Choroid plexus epithelial cell (primary cell): ENCODE measurements around the gene EDC4.

Experiments
- DNase-seq: peaks from one replicate; pipeline ENCODE4 v3.0.0-alpha.2; 2010; ENCODE audit warnings: low read depth
- H3K4me3 ChIP-seq: 2 replicates; pipeline ENCODE4 v1.5.1; 2011; ENCODE audit warnings: low read depth, mild to moderate bottlenecking, control low read depth, low read length, moderate library complexity
- TF ChIP-seq, protein P1 (sequence below): conservative IDR thresholded peaks from 2 replicates; pipeline ENCODE4 v1.5.1; 2011; ENCODE audit warnings: low read depth, mild to moderate bottlenecking, control low read depth, inconsistent platforms, low read length, moderate library complexity

Gene EDC4

DNA sequence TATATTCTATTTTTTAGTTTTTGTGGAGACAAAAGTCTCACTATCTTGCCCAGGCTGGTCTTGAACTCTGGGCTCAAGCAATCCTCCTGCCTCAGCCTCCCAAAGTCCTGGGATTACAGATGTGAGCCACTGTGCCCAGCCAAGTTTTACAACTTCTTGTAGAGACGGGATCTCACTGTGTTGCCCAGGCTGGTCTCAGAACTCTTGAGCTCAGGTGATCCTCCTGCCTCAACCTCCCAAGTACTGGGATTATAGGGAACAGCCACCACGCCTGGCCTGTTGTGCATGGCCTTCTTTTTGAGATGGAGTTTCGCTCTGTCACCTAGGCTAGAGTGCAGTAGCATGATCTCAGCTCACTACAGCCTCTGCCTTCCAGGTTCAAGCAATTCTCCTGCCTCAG, 19.2 kb upstream of the EDC4 start:
- DNase-seq, result no peak
- H3K4me3 ChIP-seq, result no peak overlapping the region
- TF ChIP-seq, protein P1, sequence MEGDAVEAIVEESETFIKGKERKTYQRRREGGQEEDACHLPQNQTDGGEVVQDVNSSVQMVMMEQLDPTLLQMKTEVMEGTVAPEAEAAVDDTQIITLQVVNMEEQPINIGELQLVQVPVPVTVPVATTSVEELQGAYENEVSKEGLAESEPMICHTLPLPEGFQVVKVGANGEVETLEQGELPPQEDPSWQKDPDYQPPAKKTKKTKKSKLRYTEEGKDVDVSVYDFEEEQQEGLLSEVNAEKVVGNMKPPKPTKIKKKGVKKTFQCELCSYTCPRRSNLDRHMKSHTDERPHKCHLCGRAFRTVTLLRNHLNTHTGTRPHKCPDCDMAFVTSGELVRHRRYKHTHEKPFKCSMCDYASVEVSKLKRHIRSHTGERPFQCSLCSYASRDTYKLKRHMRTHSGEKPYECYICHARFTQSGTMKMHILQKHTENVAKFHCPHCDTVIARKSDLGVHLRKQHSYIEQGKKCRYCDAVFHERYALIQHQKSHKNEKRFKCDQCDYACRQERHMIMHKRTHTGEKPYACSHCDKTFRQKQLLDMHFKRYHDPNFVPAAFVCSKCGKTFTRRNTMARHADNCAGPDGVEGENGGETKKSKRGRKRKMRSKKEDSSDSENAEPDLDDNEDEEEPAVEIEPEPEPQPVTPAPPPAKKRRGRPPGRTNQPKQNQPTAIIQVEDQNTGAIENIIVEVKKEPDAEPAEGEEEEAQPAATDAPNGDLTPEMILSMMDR, result no peak

DNA sequence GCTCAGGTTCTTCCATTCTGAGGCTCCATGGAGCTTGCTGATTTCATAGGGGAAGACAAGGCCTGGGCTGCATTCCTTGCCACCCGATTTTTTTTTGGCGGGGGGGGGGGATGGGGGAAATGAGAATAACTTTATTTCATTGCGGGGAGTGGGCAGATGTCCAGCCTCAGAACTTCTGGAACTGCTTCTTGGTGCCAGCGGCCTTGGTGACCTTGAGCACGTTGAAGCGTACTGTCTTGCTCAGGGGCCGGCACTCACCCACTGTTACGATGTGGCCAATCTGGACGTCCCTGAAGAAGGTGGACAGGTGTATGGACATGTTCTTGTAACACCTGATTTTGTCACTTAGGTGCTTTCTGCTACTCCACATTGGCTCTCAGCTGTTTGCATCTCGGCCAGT, 17.1 kb upstream of the EDC4 start:
- H3K4me3 ChIP-seq, result no peak overlapping the region
- TF ChIP-seq, protein P1, result no peak
- DNase-seq, result no peak

DNA sequence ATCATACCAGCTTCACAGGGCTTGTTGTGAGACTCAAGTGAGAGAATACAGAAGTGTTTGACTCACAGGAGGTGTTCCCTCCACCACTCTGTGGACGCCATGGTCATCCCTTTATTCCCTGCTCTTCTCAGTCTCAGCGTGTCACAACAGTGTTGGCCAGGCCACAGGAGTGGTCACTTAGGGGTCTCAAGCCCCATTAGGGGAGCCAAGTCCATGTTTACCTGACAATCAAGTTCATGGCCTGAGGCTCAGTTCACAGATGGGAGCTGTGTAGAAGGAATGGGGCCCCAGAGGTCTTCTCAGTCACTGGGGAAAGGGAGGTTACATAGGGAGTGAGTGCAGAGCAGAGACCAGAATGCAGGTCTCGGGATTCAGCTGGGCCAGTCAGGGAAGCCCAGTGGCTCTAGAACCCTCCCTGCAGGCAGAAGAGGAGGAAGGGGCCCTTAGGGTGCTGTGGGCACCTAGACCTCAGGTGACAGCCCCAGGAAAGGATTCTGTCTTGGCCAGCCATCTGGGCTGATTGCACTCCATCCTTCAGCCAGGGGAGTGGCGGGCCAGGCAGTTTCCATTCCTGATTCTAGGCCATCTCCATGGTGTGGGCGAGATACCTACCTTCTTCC, 15.8 kb upstream of the EDC4 start:
- no peak overlapping the region for H3K4me3 ChIP-seq
- TF ChIP-seq, protein P1, result no peak
- no peak for DNase-seq

DNA sequence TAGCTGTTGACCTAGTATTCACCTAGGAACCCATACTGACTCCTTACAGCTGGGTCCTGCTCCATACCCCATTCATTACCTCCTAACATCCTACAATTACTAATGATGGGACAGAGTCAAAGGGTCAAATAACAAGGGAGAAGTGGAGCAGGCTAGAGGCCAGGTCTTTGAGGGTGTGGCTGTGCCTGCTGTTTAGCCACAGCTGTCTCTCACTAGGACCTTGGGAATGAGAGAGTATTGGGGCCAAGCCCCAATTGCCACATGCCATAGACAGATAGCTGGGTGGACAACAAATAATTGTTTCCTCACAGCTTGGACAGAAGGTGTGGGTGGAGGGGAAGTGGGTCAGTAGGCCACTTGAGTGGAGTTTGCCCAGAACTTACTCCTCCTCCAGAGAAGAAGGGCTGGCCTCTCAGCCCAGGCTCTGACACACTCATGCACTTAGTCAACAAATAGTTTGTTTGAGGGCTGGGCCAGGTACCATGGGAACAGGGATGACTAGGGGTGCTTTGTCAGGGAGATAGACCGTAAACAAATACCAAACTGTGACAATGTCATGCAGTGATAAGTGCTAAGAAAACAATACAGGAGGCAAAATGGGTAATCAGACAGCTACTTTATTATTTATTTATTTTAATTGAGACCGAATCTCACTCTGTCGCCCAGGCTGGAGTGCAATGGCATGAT, 15.2 kb upstream of the EDC4 start:
- no peak overlapping the region for H3K4me3 ChIP-seq
- TF ChIP-seq, protein P1, result no peak
- peak; percentile 95 for DNase-seq

DNA sequence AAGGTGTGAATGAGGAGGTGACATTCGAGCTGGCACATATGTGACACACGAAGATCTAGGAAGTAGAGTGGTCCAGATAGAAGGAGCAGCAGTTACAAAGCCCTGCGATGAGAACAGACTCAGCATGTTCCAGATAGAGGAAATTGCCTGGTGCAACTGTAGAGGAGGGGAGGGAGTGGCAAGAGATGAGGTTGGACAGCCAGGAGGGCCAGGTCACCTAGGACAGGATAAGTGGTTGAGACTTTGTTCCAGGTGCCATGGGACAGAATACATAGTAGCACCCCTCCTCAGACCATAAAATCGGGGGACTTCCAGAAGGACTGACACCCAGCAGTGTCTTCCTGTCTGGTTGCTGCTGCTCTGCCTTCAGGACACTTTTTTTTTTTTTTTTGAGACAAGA, 14.4 kb upstream of the EDC4 start:
- H3K4me3 ChIP-seq, result no peak overlapping the region
- TF ChIP-seq, protein P1, result no peak
- no peak for DNase-seq

DNA sequence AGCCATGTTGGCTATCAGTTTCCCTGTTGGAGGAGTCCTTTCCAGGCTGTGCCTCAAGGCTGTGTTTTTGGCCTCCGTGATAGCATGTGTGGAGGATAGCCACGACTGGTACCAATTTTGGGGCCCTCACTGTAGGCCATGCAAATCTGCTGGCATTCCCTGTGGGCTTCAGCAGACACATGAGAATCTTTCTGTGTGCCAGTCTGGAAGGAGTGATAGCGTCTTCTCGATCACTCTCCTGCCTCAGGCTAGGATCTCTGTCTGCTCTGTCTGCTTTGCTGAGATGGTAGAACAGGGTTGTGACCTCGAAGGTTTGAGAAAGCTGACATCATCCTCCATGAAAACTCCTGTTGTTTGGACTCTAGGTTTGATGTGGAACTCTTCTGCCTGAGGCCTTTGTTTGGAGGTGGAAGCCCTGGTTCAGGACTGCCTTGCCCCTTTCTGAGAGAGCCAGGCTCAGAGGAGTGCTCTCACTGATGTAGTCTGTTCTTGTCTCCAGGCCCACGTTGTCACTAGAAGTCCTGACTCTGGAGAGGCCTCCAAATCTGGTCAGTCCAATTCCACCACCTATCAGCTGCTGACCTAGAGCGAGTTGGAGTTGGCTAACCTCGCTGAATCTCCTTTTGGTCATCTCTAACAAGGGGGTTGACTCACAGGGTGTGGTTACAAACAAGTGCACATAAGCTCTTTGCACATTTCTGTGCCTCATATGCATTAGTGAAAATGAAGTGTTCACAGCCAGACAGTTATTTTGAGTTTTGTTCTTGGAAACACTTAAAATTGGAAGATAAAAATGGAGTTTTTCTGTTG, 12.1 kb upstream of the EDC4 start:
- H3K4me3 ChIP-seq, result no peak overlapping the region
- DNase-seq, result no peak
- TF ChIP-seq, protein P1, result no peak
